T-helper 2 cell treated with Interferon-gamma antibody and Interleukin-4, amounts not matched to agents 5 μg/mL and 100 μg/mL, for 36 hours (primary cell): ENCODE results near the gene SLC25A19.
A peak's percentile ranks its signal among the peaks of the same experiment; 100 is the strongest.
"Not testable (repeated sequence)": the region's sequence is repeated elsewhere in the genome, so short reads cannot be mapped to it uniquely, and the experiment has no call there.

Source experiments
- DNase-seq: peaks from one replicate; pipeline ENCODE4 v3.0.0; 2021; ENCODE audit warnings: low spot score
- H3K27ac Mint-ChIP-seq: one replicate; pipeline ENCODE4 v1.8.0; 2021; ENCODE audit warnings: mild to moderate bottlenecking, mixed read lengths
- H3K27me3 Mint-ChIP-seq: one replicate; pipeline ENCODE4 v1.8.0; 2021; ENCODE audit warnings: low read depth, mixed read lengths
- H3K36me3 Mint-ChIP-seq: one replicate; pipeline ENCODE4 v1.8.0; 2021; ENCODE audit warnings: low read depth, mixed read lengths
- H3K4me1 Mint-ChIP-seq: one replicate; pipeline ENCODE4 v1.8.0; 2021; ENCODE audit warnings: low read depth, mixed read lengths
- H3K4me3 Mint-ChIP-seq: one replicate; pipeline ENCODE4 v1.8.0; 2022; ENCODE audit warnings: mild to moderate bottlenecking, moderate library complexity, mixed read lengths
- H3K9me3 Mint-ChIP-seq: one replicate; pipeline ENCODE4 v1.8.0; 2021; ENCODE audit warnings: mixed read lengths

The SLC25A19 gene

DNA sequence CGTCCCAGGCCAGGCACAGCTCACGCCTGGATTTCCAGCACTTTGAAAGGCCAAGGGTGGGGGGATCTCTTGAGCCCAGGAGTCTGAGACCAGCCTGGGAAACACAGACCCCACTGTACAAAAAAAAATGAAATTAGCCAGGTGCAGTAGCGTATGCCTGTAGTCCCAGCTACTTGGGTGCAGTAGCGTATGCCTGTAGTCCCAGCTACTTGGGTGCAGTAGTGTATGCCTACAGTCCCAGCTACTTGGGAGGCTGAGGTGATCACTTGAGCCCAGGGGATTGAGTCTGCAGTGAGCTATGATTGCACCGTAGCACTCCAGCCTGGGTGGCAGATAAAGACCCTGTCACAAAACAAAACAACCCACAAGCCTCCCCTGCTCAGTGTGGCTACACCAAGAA, 27.0 kb upstream of the SLC25A19 start:
- Mint-ChIP-seq H3K36me3 (peaks cover 30% of the 10 kb centered on the region), H3K27ac (peak overlapping the region; percentile 41), H3K4me1 (peaks cover 15% of the 10 kb centered on the region), H3K4me3 (no peak overlapping the region), H3K9me3 (no peaks in the 10 kb centered on the region), H3K27me3 (no peaks in the 10 kb centered on the region)
- no peak for DNase-seq

DNA sequence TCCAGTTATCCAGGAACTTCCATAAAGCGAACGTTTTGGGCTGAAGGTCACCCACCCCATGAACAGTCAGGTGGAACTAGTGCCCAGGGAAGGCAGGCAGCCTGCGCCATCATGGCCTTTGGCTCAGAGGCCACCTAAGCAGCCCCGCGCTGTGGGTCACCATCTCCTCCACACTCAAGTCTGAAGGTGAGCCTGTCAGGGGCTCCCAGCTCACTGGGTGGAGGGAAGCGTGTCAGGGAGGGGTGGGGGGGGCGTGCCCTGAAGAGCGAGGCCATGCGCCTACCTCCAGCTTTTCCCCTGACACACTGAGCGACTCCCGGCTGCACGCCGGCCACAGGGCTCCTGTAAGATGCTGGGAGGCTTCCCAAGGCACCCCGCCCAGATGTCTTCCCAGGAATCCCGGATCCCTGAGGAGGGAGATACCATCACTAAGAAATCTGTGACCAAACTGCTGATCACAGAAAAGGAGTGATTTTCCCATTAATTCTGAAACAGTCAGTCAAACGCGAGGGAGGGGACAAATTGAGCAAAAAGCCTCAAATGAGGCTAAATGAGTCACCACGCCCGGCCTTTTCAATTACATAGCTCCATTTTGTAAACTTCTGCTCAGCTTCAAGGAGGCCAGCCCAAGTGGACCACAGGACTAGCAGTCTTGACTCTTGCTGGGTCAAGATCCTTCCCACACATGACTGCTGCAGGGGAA, 26.5 kb upstream of the SLC25A19 start:
- peaks cover 26% of the 10 kb centered on the region for H3K36me3 Mint-ChIP-seq
- no peak overlapping the region for H3K4me3 Mint-ChIP-seq
- peaks cover 15% of the 10 kb centered on the region for H3K4me1 Mint-ChIP-seq
- no peaks in the 10 kb centered on the region for H3K27me3 Mint-ChIP-seq
- no peaks in the 10 kb centered on the region for H3K9me3 Mint-ChIP-seq
- H3K27ac Mint-ChIP-seq = peak overlapping the region; percentile 41
- no peak for DNase-seq

DNA sequence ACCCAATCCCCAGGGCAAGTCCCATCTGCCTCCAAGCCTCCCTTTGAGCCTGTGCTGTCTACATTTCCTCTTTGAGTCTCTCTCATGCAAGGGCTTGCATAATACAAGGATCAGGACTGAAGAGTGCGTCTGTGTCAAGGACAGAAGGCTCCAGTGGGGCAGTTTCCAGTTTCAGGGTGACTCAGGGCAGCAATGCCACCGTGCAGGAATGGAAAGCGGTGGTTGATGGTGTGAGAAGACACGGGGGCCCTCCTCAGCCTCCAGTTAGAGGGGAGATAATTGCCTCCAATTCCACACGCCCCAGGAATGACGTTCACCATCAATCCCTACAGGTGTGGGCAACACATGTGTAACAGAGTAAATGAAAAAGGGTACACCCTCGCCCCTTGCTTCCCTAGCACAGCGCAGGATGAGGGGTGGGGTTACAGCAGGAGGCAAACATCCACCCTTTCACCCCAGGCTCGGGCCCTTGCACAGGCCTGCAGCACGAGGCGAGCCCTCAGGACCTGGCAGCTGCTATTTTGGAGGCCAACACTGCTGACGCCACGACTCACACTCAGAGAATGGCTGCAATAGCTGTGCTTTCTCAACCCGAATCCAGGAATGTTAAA, 24.8 kb upstream of the SLC25A19 start:
- Mint-ChIP-seq H3K4me1 (peaks cover 17% of the 10 kb centered on the region), H3K9me3 (no peaks in the 10 kb centered on the region), H3K4me3 (no peak overlapping the region), H3K27me3 (no peaks in the 10 kb centered on the region), H3K27ac (peak overlapping the region; percentile 51), H3K36me3 (peaks cover 14% of the 10 kb centered on the region)
- DNase-seq = no peak

DNA sequence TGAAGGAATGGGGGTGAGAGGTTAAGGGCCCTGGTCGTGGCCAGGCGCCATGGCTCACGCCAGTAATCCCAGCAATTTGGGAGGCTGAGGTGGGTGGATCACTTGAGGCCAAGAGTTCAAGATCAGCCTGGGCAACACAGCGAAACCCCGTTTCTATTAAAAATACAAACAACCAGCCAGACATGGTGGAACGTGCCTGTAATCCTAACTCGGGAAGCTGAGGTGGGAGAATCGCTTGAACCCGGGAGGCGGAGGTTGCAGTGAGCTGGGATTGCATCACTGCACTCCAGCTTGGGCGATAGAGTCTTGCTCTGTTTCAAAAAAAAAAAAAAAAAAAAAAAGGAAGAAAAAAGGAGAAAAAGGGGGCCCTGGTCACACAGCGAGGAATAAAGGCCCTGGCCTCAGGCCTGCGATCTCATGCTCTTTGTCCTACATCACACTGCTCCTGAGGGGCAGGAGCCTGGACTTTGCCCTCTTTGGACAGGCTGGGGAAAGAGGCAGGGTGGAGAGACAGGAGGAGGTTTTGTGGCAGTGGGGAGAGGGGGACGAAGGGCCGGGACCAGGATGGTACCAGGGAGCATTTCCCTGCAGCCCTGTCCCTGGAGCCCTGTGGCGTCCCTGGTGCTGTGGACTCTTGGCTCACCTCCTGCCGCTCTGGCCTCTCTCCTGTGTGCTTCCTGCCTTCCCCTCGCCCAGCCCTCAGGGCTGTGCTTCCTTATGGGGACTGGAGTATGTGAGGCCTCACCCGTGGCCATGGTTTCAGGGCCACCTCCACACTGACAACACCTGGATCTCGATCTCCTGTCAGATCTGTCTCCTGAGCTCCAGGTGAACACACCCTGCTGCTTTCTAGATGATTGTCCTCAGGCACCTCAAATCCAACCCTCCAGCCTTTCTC, 19.7 kb upstream of the SLC25A19 start:
- Mint-ChIP-seq H3K4me1 (peaks cover 7% of the 10 kb centered on the region), H3K36me3 (no peaks in the 10 kb centered on the region), H3K9me3 (no peaks in the 10 kb centered on the region), H3K4me3 (no peak overlapping the region), H3K27ac (no peak overlapping the region), H3K27me3 (no peaks in the 10 kb centered on the region)
- DNase-seq = no peak

DNA sequence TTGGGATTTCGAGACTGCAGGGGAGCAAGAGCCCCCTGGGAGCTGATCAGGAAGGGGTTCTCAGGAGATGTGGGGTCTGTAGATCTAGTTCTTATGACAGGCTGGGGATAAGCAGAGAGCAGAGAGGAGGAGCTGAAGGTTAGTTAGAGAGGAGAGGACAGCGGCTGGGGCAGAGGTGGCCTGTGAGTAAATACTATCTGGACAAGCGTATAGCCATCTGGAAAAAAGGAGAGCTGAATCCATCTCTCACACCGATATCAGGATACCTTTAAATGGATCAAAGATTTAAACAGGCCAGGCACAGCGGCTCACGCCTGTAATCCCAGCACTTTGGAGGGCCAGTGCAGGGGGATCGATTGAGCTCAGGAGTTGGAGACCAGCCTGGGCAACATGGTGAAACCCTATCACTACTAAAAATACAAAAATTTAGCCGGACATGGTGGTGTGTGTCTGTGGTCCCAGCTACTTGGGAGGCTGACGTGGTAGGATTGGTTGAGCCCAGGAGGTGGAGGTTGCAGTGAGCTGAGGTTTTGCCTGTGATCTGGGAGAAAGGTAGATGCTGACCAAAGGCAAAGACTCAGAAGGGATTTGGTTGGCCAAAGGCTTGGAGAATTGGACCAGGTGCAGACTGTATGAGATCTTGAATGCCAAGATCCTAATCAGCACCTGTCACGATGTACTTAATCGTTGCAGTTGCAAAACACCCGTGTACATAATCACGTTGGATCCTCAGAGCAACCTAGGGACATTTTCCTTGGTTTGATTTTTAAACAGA, 18.9 kb upstream of the SLC25A19 start:
- Mint-ChIP-seq H3K9me3 (no peaks in the 10 kb centered on the region), H3K27ac (no peak overlapping the region), H3K4me3 (no peak overlapping the region), H3K4me1 (peaks cover 4% of the 10 kb centered on the region), H3K27me3 (no peaks in the 10 kb centered on the region), H3K36me3 (no peaks in the 10 kb centered on the region)
- DNase-seq = no peak

DNA sequence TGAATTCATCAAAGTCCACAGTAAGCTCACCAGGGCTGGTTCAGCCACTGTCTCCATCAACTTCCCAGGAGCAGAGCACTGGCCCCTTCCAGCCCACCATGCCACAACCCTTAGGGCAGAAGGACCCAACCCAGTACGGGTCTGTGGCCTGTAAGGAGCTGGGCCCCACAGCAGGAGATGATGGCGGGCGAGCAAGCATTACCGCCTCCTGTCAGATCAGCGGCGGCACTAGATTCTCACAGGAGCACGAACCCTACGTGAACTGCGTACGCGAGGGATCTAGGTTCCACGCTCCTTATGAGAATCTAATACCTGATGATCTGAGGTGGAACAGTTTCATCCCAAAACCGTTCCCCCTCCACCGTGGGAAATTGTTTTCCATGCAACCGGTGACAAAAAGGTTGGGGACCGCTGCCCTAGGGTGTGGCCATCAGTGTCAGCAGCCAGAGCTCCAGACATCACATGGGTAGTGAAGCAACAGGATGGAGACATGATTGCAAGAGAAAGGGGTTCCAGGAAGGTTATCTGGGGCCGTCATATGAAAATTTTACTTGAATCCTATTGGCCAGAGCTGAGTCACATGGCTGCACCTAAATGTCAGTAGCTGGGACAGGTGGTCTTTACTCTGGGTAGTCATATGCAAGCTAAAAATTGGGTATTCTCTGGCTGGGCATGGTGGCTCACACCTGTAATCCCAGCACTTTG, 12.4 kb upstream of the SLC25A19 start:
- Mint-ChIP-seq H3K27ac (no peak overlapping the region), H3K4me3 (no peak overlapping the region), H3K27me3 (no peaks in the 10 kb centered on the region), H3K36me3 (peaks cover 3% of the 10 kb centered on the region), H3K4me1 (peaks cover 10% of the 10 kb centered on the region), H3K9me3 (no peaks in the 10 kb centered on the region)
- DNase-seq = no peak

DNA sequence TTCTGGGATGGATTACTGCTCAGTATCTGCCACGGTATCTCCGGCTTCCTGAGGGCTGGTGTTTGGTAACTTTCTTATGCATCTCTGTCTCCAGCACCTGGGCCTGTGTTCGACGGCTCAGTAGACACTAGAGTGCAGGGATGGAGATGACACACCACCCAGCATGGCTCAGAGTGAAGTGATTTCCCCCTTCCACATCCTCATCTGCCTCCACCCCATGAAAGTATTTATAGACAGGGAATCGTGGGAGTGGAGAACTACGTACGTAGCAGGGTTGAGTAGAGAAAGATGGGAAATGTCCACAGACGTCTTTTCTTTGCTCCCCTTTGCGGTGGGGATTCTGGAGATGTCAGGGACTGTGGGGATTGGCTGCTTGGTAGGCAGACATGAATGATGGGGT, 11.8 kb upstream of the SLC25A19 start:
- peaks cover 12% of the 10 kb centered on the region for H3K4me1 Mint-ChIP-seq
- H3K9me3 Mint-ChIP-seq = no peaks in the 10 kb centered on the region
- no peak overlapping the region for H3K4me3 Mint-ChIP-seq
- peaks cover 3% of the 10 kb centered on the region for H3K36me3 Mint-ChIP-seq
- DNase-seq = no peak
- H3K27ac Mint-ChIP-seq = peak overlapping the region; percentile 9
- H3K27me3 Mint-ChIP-seq = no peaks in the 10 kb centered on the region

DNA sequence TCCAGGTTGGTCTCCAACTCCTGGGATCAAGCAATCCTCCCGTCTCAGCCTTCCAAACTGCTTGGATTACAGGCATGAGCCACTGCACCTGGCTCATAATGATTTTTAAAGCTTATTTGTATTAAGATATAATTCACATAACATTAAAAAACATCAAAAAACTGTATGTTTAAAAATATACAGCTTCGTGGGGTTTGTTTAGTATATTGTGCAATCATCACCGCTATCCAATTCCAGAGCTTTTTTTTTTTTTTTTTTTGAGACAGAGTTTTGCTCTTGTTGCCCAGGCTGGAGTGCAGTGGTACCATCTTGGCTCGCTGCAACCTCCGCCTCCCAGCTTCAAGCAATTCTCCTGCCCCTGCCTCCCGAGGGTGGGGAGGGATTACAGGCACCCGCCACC, 11.0 kb upstream of the SLC25A19 start:
- H3K27me3 Mint-ChIP-seq = no peaks in the 10 kb centered on the region
- peaks cover 18% of the 10 kb centered on the region for H3K4me1 Mint-ChIP-seq
- no peak overlapping the region for H3K4me3 Mint-ChIP-seq
- H3K9me3 Mint-ChIP-seq = no peaks in the 10 kb centered on the region
- no peak overlapping the region for H3K27ac Mint-ChIP-seq
- no peak for DNase-seq
- peaks cover 3% of the 10 kb centered on the region for H3K36me3 Mint-ChIP-seq

DNA sequence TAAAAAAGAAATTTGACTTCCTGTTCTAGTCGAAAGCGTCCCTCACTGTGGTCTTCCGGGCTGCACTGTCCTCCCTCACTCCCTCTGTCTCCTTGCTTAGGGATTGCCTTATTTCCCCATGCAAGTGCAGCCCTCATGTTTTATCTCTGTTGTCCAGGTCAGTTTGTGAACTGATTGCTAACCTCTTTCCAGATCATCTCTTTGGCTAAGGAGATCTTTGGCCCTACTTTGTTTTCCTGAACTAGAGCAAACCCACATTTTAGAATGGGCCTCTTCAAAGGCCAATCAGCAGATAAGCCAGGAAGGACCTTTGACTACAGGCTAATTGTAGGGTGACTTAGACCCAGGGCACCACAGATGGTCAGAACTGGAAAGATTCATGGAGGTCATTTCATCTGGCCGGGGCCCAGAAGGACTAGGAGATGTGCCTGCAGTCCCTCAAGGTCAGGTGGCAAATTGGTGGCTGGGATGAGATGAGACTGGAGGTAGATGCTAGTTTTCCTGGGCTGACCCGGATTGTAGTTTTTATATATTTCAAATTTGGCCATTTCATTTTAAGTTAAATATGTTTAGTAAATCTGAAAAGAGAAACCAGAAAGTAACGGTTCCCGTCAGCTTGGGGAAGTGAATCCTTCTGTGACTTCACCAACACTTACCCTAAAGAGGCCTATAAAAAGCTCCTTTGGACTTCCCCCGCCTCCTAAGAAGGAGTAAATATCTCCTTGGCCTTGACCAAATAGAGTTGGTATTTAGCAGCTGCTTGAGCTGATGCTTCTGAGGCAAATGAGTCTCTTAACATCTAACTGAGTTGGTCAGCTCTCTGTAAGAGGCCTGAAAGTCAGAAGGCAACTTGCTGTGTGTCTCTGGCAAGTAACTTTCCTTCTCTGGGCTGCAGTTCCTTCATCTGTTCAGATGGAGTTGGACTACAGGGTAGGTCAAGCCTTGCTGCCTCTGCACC, 6.2 kb upstream of the SLC25A19 start:
- Mint-ChIP-seq H3K4me3 (peak overlapping the region; percentile 47), H3K27me3 (no peaks in the 10 kb centered on the region)
- peak; percentile 72 for DNase-seq

DNA sequence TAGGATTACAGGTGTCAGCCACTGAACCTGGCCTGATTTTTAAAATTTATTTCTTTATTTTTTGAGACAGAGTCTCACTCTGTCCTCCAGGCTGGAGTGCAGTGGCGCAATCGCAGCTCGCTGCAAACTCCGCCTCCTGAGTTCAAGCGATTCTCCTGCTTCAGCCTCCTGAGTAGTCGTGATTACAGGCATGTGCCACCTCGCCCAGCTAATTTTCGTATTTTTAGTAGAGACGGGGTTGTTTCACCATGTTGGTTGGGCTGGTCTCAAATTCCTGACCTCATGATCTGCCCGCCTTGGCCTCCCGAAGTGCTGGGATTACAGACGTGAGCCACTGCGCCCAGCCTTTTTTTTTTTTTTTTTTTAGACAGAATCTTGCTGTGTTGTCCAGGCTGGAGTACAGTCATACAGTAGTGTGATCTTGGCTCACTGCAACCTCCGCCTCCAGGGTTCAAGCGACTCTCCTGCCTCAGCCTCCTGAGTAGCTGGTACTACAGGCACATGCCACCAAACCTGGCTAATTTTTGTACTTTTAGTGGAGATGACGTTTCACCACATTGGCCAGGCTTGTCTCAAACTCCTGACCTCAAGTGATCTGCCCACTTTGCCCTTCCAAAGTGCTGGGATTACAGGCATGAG, 3.7 kb upstream of the SLC25A19 start:
- H3K27ac Mint-ChIP-seq, H3K36me3 Mint-ChIP-seq, DNase-seq, H3K27me3 Mint-ChIP-seq, H3K9me3 Mint-ChIP-seq, H3K4me3 Mint-ChIP-seq: not testable (repeated sequence)
- peaks cover 27% of the 10 kb centered on the region for H3K4me1 Mint-ChIP-seq

More for the DNA sequence above, 6.2 kb upstream of the SLC25A19 start:
- H3K36me3 Mint-ChIP-seq = peaks cover 1% of the 10 kb centered on the region
- H3K9me3 Mint-ChIP-seq = no peaks in the 10 kb centered on the region
- H3K4me1 Mint-ChIP-seq = peaks cover 22% of the 10 kb centered on the region
- H3K27ac Mint-ChIP-seq = peak overlapping the region; percentile 74

DNA sequence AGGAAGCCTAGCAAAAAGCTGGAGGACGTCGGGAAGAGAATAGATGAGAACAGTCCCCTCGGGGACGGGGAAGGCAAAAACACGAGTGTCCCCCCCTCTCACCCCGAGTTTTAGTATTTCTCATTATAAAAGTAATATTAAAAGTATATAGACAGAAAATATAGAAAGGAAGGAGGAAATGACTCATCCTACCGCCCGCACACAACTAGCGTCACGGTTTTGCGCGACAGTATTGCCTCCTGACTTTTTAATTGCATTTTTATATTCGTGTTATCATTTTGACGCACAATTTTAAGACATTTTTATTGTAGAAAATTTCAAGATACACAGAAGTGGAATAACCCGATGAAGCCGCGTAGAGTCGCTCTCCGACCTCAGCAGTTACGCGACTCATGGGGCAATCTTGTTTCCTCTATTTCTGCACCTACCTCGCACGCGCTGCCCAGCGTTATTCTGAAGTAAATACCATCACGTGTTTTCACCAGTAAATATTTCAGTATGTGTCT, 652 bp upstream of the SLC25A19 start:
- Mint-ChIP-seq H3K4me1 (peaks cover 10% of the 10 kb centered on the region), H3K27me3 (no peaks in the 10 kb centered on the region), H3K36me3 (peaks cover 19% of the 10 kb centered on the region), H3K9me3 (no peaks in the 10 kb centered on the region), H3K27ac (peak overlapping the region; percentile 100), H3K4me3 (peak overlapping the region; percentile 99)
- peak; percentile 76 for DNase-seq

DNA sequence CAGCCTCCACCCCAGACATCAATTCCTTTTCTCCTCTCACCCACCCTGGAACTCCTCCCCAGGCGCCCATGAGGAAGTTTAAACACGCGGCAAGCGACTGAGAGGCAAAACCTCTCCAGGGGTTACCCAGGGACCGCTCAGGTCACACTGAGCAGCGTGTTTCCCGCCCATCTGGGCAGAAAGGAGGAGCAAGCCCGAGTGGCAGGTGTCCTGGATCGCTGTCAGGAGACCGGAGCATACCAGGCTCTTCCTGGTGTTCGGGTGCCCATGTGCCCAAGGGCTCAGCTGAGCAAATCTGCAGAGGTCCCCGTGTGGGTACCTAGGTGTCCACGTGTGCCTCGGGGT, 491 bp downstream of the SLC25A19 start:
- peak overlapping the region; percentile 100 for H3K27ac Mint-ChIP-seq
- H3K4me3 Mint-ChIP-seq = peak overlapping the region; percentile 99
- peaks cover 22% of the 10 kb centered on the region for H3K36me3 Mint-ChIP-seq
- H3K9me3 Mint-ChIP-seq = no peaks in the 10 kb centered on the region
- peaks cover 7% of the 10 kb centered on the region for H3K4me1 Mint-ChIP-seq
- peak; percentile 49 for DNase-seq
- no peaks in the 10 kb centered on the region for H3K27me3 Mint-ChIP-seq
